Measurements from ENCODE around the gene FOSL1. TPM values are rescaled to one million over a fixed set of nuclear protein-coding genes. Genes with fewer than 3 reads are reported as not detected.
"Not testable (repeated sequence)": the region's sequence is repeated elsewhere in the genome, so short reads cannot be mapped to it uniquely, and the experiment has no call there.

FOSL1 gene
- total RNA-seq, 1 donor from 2014 or later: 172 TPM

DNA sequence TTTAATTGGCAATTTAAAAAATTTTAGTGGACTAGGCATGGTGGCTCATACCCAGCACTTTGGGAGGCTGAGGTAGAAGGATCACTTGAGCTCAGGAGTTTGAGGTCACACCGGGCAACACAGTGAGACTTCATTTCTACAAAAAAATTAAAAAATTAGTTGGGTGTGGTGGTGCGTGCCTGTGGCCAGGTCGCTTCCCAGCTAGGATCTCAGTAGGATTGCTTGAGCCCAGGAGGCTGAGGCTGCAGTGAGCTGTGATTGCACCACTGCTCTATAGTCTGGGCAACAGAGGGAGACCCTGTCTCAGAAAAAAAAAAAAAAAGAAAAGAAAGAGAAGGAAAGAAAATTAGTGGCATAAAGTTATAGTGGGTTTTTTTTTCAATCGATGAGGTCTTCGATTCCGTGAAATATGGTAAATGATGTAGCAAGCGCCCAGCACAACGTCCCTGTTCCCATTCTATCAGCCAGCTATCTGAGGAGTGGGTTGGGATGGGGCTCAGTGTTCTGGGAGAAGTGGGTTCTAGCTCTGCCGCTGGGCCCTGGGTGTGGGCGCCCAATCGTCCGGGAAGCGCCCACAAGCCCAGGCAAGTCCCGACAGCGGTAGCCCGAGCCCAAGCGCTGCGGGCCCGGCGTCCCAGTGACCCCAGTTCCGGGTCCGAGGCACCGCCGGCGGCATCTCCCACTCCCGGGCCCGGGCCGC lies 1.4 kb downstream of the FOSL1 start:
- no peak for DNase-seq (ENCODE audit: low read depth)
- no peak for TF ChIP-seq CTCF (conservative IDR thresholded peaks at IDR 0.05; ENCODE audit: low read depth, low read length)
- peak overlapping the region; percentile 80 for H3K4me3 ChIP-seq (ENCODE audit: low read depth, low read length)

DNA sequence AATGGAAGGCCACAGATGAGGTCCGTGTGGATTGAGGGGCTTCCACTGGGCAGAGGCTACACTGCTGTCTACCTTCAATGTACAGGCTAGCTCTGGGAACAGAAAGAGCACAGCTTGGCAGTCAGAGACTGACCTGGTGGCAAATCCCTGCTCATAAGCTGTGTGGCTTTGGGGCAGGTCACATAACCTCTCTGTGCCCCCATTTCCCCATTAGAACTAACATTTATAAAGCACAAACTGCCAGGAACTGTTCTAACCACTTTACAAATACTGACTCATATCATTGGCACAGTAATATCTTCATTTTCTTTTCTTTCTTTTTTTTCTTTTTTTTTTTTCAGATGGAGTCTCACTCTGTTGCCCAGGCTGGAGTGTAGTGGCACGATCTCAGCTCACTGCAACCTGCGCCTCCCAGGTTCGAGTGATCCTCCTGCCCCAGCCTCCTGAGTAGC lies 3.1 kb downstream of the FOSL1 start:
- no peak for DNase-seq (ENCODE audit: low read depth)
- no peak for TF ChIP-seq CTCF (conservative IDR thresholded peaks at IDR 0.05; ENCODE audit: low read depth, low read length)
- H3K4me3 ChIP-seq (ENCODE audit: low read depth, low read length): no peak overlapping the region

DNA sequence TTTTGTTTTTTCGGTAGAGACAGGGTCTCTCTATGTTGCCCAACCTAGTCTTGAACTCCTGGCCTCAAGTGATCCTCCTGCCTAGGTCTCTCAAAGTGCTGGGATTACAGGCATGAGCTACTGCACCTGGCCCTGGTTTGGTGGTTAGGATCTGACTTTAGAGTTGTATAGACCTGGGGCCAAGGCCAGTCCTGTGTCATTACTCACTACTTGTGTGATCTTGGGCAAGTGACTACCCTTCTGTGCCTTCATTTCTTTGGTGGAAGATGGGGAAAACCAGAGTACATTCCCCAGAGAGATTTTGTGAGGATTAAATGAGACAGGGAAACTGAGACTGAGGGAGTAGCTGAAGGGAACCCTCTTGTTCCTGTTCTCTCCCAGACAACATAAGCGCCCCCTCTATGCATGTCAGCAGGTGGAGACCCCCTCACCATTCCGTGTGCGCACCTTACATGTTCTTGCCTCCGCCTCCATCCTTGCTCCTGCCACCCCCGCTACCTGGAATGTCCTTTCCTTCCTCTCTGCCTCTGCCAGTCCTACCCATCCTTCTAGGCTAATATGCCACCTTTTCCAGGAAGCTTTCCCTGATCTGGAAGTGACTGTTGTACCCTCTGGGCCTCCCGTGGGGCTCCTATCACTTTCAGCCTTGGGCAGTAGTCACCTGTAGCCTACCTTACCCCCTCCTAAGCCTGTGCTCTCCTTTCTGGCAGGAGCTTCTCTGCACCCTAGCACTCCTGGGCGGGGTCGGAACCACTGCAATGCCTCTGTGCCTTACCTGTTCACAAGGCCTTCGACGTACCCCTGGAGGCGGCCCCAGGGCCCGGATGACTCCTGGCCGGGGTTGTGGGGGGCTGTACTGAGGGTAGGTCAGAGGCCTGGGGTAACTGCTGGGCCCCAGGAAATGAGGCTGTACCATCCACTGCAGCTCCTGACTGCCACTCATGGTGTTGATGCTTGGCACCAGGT lies 3.9 kb downstream of the FOSL1 start:
- no peak for DNase-seq (ENCODE audit: low read depth)
- no peak for TF ChIP-seq CTCF (conservative IDR thresholded peaks at IDR 0.05; ENCODE audit: low read depth, low read length)
- no peak overlapping the region for H3K4me3 ChIP-seq (ENCODE audit: low read depth, low read length)

DNA sequence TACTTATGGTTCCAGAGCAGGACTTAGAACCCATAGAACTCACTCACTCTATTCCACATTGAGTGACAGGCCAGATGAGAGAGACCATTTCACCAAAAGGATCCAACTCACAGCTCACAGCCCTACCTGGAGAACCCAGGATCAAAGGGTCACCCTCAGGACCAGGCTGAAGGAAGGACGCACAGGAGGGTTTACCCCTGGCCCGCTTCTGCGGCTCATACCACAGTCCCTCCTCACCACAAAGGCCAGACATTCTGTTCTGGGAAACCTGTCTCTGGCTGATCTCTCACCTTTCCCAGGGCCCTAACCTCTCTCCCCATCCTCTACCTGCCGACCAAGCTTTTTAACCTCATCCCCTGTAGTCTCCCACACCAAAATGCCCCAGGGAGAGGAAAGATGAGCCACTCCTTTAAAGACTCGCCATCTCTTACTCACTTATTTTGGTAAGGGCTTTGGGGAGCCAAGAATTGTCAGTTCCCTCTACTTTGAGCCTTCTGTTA lies 4.7 kb downstream of the FOSL1 start:
- no peak overlapping the region for H3K4me3 ChIP-seq (ENCODE audit: low read depth, low read length)
- no peak for DNase-seq (ENCODE audit: low read depth)
- no peak for TF ChIP-seq CTCF (conservative IDR thresholded peaks at IDR 0.05; ENCODE audit: low read depth, low read length)

GRCh38 chr11:65894034-65894591 lies 6.1 kb downstream of the FOSL1 start:
- TF ChIP-seq CTCF (conservative IDR thresholded peaks at IDR 0.05; ENCODE audit: low read depth, low read length): no peak
- no peak overlapping the region for H3K4me3 ChIP-seq (ENCODE audit: low read depth, low read length)
- no peak for DNase-seq (ENCODE audit: low read depth)

- no peak overlapping the region for H3K4me3 ChIP-seq (ENCODE audit: low read depth, low read length)
- no peak for TF ChIP-seq CTCF (conservative IDR thresholded peaks at IDR 0.05; ENCODE audit: low read depth, low read length)
- no peak for DNase-seq (ENCODE audit: low read depth)
Measured at GRCh38 chr11:65892661-65893317, 7.4 kb downstream of the FOSL1 start.

DNA sequence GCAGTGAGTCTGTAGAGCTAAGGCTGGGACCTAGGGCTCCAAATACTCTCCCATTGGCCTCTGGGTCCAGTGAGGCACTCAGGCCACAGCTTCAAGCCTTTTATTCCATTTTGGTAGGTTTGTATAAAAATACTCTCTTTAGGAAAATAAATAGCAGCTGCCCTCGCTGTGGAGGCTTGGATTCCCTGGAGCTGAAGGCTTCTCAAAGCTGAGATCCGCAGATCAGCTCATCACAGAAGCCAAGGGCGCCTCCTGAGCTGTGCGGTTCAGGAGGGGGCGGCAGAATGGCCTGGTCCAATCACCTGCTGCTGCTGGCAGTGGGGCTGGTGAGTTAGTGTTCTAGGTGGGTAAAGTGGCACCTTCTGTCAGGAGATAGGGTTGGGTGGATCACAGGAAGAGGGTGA lies 8.0 kb downstream of the FOSL1 start:
- not testable (repeated sequence) for DNase-seq (ENCODE audit: low read depth)
- peak overlapping the region; percentile 58 for H3K4me3 ChIP-seq (ENCODE audit: low read depth, low read length)

Data from epithelial cell of proximal tubule (primary cell).